NCI-H2227 (cell line): ENCODE results near the gene GP1BB.
A peak's percentile ranks its signal among the peaks of the same experiment; 100 is the strongest.
"Not testable (repeated sequence)": the region's sequence is repeated elsewhere in the genome, so short reads cannot be mapped to it uniquely, and the experiment has no call there.

Experiments used
- DNase-seq: peaks from one replicate; lab custom pipeline; 2025; ENCODE audit not compliant: unreplicated experiment; lab: John Stamatoyannopoulos, UW

The GP1BB gene

DNA sequence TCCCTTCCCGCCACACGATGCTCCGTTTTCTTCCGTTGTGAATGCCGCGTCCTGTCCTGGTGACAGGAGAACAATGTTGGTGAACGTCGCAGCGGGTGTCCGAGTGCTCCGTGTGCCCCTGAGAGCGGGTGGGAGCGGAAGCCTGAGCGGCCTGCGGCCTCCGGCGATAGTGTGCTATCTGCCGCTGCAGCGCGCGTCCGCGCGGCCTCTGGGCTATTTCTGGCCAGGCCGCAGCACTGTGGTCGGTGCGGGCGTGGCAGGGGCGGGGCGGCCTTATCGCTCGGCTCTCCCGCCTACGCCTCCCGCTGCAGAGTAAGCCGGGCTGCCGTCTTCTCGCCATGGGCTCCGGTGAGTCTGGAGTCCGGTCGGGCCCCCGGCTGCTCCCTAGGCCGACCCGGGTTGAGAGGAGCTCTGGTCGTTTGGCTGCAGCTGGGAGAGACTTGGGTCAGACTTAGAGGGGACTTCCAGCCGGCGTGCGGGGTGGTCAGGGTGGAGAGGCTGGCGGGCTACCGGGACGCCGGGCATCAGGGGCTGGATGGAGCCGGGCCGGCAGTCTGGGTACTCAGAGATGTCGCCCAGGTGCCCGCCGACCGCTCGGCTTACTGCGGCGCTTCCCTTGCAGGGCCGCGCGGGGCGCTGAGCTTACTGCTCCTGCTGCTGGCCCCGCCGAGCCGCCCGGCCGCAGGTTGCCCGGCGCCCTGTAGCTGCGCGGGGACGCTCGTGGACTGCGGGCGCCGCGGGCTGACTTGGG lies at the start of gene GP1BB:
TSS of gene GP1BB (plus strand) at position 308 of the 751 bp plus-strand sequence. CDS start at position 339, 31 bp downstream.
- DNase-seq = no peak

DNA sequence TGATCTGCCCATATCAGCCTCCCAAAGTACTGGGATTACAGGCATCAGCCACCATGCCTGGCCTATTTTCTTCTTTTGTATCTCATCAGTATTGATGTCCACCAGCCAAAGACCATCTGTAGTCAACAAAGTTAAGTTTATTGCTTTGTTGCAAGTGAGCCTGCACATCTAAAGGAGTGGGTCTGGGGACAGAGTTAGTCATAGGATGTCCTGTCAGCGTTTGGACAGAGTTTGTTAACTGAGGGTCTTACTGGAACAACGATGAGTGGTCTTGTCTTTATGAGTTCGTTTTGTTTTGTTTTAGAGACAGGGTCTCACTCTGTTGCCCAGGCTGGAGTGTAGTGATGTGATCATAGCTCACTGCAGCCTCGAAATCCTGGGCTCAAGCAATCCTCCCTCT lies 49.7 kb upstream of the GP1BB start:
- no peak for DNase-seq

DNA sequence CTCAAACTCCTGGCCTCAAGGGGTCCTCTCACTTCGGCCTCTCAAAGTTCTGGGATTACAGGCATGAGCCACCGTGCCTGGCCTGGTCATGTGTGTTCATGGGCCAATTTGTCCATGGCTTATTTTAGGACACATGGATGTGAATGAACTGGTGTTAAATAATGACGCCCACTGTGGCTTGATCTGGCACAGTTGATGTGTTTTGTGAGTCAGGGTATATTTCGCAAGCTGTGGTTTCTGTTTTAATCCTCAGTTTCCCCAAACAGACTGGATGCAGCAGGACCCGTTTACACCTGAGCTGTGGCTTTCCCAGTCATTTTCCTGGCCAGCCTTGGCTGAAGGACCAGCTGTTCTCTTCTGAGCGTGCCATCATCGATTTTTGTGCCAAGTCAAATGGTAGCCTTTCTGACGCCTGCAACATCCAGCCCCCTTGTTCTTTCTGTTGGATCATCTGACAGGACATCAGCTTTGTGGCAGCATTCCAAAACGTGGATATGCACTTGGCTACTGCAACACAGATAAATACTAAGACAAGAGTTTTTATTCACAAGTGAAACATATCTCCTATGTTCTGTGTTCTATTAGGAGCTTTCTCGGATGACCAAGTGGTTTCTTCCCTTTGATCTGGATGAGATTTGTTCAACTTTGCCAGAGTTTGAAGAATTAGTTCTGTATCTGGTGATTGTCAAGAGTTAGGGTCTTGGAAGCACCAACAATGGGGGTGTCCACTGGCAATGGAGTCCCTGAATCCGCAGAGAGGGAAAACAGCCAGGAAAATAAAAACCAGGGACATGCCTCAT lies 49.0 kb upstream of the GP1BB start:
- DNase-seq = no peak

DNA sequence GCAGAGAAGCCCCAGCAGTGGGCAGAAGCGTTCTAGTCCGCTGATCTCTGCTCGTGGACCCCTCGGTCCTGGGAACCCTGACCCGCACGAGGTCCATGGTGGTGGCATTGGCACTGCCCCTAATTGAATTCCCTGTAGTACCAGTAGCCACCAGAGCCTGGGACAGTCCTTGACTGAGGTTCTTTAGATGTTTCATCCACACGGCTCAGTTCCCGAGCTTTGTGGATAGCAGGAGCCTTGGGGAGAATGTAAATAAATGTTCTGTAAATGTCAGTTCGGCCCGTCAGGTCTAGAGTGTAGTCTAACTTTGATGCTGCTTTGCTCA lies 48.4 kb upstream of the GP1BB start:
- DNase-seq = no peak

DNA sequence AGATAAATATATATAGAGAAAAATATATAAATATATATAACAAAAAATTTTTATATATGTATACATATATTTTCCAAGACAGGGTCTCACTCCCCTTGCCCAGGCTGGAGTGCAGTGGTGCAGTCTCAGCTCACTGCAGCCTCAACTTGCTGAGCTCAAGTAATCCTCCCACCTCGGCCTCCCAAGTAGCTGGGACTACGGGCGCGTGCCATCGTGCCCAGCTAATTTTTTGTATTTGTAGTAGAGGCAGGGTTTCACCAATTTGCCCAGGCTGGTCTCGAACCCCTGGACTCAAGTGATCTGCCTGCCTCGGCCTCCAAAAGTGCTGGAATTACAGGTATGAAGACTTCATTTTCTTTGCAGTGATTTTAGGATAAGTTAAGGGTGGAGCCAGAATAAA lies 47.9 kb upstream of the GP1BB start:
- DNase-seq = no peak

DNA sequence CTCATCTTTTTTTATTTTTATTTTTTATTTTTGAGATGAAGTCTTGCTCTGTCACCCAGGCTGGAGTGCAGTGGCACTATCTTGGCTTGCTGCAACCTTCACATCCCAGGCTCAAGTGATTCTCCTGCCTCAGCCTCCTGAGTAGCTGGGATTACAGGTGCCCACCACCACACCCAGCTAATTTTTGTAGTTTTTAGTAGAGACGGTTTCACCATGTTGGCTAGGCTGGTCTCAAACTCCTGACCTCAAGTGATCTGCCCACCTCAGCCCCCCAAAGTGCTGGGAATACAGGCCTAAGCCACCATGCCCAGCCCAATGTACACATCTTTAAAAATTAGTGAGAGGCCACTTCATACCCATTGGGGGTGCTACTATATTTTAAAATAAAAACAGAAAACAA lies 46.9 kb upstream of the GP1BB start:
- not testable (repeated sequence) for DNase-seq

DNA sequence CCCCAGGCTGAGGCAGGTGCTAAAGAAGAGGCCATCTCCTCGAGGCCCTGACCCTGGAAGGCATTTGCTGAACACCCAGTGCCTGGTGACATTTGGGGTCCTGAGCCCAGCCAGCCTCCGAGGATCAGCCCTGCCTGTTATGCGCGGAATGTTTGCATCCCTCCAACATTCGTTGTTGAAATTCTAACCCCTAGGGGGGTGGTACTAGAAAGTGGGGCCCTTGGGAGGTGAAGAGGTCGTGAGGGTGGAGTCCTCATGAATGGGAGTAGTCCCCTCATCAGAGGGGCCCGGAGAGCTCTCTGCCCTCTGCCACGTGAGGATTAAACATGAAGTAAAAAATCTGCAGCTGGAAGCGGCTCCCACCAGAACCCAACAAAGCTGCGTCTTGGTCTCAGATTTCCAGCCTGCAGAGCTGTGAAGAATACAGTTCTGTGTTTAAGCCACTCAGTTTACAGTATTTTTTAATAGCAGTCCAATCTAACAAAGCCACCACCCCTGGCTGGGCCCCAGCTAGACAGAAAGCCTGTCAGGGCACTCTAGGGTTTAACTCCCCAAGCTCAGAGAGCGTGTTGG lies 44.3 kb upstream of the GP1BB start:
- no peak for DNase-seq

DNA sequence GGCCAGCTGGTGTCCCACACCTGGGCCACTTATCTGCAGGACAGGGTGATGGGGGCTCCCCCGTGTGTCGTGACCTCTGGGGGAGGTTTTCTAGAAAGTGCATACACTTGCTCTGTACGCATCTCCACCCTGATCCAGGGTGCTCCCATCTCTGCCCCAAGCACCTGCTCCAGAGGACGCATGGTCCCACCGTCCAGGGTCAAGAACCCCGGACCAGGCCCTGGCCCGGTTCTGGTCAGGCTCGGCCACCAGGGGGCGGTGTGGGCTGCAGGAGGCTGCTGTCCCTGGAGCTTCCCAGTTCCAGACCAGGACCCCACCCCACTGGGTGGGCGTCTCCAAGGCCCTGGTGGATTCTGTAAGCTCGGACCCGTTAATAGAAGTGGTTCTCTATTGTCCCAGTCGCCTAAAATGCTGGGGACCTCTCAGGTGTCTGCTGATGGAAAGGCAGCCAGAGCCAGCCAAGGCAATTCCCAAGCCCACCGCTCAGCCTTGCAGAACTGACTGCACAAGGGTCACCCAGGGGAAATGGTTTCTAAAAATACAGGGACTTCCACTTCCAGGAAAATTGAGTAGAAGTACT lies 43.7 kb upstream of the GP1BB start:
- DNase-seq = no peak

DNA sequence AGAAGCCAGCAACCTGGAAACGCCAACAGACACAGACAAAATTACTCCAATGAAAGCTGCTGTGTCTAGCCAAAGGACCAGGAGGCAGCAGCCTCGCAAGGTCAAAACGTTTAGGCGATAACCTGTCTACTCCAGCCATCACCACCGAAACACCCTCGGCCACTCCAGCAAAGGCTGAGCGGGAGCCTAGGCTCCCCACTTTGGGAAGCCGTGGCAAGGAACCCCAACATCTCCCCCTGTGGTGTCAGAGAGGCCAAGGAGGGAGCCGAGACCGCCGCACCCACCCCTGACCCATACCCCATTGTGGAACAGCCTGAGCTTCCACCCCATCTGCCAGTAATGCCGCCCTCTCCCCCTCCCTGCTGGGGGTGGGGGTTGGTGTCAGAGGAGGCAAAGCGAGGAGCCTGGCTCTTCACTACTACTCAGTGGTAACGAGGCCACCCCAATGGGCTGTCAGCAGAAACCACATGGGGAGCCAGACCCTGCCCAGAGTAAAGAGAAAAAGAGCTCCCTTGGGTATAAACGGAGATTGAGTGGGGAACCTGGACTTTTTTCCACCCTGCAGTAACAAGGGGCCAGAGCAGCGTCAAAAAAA lies 43.0 kb upstream of the GP1BB start:
- no peak for DNase-seq

DNA sequence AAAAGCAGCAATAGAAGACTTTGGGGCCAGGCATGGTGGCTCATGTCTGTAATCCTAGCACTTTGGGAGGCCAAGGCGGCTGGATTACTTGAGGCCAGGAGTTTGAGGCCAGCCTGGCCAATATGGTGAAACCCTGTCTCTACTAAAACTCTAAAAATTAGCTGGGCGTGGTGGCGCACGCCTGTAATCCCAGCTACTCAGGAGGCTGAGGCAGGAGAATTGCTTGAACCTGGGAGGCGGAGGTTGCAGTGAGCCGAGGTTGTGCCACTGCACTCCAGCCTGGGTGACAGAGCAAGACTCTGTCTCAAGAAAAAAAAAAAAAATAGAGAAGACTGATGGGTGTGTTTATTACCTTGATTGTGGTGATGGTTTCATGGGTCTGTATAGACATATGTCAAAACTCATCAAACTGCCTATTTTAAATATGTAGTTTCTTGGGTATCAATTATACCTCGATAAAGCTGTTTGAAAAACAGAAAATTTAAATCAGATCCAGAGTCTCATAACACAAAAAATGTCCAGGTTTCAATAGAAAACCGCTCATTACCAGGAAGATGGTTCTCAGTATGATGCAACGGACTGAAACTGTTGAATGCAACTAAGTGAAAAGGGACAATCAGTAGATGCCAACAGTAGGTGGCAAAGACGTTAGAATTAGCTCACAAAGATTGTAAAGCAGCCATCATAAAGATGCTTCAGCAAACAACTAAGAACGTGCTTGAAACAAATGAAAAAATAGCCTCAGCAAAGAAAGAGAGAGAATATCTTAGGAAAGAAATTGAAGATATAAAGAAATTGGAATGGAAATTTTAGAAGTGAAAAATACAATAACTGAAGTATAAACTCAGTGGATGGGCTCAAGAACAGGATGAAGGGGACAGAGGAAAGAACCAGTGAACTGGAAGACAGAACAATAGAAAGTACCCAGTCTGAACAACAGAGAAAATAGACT lies 42.2 kb upstream of the GP1BB start:
- no peak for DNase-seq

DNA sequence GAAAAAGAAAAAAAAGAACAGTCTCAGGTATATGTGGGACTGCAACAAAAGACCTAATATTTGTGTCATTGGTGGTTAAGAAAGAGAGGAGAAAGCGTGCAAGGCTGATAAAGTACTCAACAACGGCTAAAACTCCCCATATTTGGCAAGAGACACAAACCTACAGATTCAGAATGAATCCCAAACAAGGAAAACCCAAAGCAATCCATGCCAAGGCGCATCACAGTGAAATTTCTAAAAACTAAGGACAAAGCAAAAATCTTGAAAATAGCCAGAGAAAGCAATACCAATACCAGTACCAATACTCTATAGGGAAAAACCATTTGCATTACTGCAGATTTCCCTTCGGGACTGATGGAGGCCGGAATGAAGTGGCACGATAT lies 41.5 kb upstream of the GP1BB start:
- no peak for DNase-seq

DNA sequence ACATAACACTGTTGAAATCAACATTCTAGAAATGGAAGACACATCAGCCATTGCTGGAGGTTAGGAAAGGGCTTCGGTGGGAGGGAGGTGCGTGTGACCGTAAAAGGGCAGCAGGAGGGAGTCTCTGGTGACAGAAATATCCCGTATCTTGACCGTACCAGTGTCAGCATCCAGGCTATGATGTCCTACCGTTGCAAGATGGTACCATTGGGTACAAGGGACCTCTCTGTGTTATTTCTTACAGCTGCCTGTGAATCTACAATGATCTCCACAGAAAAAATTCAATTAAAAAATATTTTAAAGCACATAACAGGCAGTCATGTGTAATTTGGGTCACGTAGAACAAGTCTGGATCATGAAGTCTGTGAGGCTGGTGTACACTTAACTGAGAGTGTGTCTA lies 36.4 kb upstream of the GP1BB start:
- no peak for DNase-seq

DNA sequence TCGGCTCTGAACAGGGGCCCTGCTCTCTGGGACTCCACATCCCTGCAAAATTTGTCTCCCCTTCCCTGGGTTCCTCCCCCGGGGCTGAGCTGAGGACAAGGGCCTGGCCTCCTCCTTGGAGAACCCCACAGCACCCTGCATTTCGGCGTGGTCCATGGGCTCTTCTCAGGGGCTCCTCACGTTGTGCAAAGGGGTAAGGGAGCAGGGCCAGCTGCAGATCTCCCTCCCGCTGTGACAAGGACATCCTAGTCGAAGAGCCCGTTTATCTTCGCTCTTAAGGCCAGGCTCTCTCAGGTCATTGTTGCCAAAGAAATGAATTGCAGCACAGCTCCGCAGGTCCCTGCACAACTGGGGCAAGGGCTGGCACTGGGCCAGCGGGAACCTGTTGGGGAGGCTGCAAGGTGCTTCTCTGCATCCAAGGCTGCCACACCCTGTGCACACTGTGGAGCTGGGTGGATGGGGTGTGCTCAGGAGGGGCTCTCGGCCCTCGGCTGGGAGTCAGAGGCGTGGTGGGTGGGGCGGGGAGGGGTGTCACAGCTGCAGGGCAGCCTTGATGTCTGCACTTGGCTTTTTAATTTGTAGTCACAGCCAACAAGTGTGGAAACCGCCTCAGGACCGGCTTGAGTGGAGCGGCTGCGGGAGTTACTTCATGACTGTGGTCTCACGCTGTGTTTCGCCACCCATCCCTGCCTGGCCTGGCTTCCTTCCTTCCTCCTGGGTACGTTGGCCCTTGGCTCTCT lies 35.6 kb upstream of the GP1BB start:
- DNase-seq = peak; percentile 44

DNA sequence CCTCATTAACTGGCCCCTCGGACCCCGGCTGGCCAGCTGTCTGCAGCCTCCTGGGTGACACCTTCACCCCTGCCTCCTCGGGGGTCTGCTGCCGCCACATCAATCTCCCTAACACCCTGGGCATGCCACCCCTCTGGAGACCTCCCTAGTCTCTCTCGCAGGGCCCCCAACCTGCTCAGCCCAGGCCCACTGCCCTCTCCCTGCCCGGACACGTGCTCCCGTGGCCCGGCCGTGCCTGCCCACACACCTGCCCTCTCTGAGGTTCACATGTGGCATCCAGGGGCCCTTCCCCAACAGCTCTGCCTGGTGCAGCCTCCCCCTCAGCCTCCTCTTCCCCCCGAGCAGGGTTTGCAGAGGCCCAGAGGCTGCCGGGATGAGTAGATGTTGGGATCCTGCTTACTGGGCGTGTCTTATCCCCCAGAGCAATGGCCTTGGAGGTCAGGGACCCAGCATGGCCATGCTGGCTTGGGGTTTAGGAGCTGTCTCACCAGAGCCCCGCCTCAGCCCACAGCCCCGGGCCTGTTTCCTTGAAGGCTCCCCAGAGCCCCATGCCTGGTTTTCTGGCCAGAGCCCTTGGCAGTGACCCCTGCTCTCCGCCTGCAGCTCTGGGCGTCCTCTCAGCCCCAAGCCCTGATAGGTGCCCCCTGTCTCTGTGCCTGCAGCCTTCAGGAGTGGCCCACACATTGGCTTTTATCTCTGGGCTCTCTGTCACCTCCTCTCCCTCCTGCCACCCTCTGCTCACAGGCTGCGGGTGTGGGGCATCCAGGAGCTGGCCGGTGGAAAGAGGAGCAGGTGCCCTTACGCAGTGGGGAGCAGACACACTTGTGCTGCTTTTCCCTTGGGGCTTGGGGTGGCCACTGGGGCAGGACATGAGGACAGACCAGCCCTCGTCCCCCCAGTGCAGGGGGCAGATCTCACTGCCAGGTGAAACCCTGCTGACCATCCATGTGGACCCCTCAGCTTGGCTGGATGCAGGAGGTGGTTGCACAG lies 34.7 kb upstream of the GP1BB start:
- no peak for DNase-seq

DNA sequence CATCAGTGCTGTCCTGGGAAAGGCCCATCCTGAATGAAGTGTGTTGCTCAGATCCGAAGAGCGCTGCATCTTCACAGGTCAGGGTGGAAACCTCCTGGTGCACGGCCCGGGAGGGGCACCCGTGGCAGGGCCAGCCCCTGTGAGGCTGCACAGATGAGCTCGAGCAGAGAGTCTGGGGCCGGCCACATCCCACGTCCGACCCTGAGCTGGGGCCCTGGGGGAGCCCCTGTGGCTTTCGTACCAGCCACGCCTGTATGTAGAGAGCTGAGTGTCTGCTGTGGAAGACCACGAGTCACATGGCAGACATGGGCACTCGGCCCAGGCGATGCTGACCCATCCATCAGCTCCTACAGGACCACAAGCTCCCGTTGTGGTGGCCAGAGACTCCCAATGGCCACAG lies 33.9 kb upstream of the GP1BB start:
- DNase-seq = no peak

DNA sequence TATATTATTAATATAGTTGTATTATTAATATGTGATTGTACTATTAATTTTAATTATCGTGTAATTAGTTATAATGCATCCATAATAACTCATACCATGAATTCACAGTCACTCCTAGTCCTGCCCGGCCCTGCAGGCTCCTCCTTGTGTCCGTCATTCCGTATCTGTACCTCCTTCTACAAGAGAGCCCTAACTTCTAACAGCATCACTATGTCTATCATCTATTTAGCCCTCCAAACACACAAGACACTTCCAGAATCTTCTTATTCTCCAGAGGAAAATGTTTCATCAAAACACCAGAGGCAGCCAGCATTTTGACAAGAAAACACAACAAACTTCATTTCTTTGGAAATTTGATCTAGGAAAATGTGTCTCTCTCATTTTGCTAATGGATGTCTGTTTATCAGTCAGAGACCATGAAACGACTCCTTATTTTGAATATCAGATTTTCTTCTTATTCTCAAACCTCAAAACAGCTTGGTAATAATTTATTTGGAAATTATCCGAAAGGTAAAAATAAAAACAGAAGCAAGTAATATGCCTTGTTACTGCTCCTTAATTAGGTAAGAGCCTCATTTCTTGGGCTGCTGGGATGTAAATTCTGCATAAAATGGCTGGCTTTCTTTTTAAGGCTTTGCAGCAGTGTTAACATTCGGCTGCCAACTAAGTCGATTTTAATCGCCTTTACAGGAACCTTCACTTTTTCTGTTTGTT lies 32.2 kb upstream of the GP1BB start:
- no peak for DNase-seq

DNA sequence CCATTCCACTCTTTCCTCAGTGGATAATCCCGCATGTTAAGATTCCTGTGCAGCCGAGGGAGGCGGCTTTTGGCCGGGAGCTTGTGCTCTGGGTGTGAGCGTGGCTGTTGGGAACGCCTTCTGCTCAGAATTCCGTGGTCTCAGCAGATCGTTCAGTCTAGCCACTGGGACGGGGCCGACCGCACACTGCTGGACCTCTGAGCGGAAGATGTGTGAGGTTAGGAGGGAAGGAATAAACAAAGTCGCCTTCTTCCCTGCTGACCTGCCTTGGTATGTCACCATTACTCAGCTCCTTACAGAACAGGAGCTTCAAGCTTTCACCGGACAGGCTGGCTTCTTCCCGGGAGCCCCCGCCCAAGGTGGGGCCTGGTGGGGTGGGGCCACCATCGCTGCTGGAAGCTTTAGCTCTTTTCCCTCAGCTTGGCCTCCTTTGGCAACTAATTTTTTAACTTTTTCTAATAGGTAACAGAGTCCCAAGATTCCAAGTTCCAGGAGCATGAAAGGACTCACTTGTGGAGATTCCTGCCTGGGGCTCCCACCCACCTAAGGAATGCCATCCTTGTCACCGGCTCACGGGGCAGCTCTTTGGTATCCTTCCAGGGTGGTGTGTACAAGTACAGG lies 31.5 kb upstream of the GP1BB start:
- no peak for DNase-seq

DNA sequence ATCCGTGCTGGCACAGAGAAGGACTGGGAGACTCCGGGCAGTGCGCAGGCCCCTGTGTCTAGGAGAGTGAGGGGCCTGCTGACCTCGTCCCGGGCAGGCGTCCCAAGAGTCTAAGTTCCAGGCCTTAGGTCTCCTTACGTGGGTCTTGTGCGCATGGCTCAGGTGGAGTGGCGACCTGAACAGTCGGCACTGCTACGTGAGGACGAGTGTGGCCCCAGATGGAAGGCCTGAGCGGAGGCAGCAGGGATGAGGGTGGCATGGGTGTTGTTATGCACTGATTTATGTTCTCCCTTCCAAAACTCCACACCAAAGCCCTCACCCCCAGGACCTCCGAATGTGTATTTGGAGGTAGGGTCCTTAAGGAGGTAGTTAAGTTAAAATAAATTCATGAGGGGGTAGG lies 29.8 kb upstream of the GP1BB start:
- DNase-seq = no peak
